Cardiac septum (tissue), 1 donor: ENCODE data around the gene PPFIBP2. TPM values are rescaled to one million over a fixed set of nuclear protein-coding genes. Genes with fewer than 3 reads are reported as not detected.
"Not testable (repeated sequence)": the region's sequence is repeated elsewhere in the genome, so short reads cannot be mapped to it uniquely, and the experiment has no call there.

Experiments
- DNase-seq: peaks from one replicate; pipeline ENCODE4 v3.0.0-alpha.2; 2020; ENCODE audit warnings: low spot score
- intact Hi-C: fragments of 100-400 bp; cut with DNase I; formaldehyde crosslinking; loops from one replicate; pipeline ENCODE4 v1.14.0; 2022
- total RNA-seq: library from RNA; stranded (reverse); fragmentation: NEBNext Ultra II Directional; extraction: Animal tissue kit (Norgen Biotek cat#: 25700); gene quantifications from one replicate; pipeline ENCODE4 v1.2.1, GENCODE V29; 2021
- donor health status: DM: no; HTN: no; CAD: no.

PPFIBP2 gene
- total RNA-seq, 1 donor from 2014 or later = 14.9 TPM

DNA sequence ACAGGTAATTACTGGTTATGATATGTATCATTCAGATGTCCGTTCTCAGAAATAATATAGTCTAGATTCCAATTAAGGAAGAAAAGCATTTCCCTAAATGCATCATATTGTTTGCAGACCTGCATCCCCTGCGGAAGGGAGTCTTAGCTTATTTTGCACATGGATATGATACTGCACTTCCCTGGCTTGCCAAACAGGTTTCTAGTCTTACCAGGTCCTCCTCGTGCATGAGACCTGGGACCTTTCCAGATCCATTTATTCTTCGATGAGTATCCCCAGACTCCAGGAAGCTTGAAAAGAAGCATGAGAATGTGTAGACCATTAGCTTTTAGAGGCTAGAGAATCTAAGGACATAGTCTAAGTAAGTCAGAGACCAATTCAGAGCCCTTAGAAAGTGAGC, 128.9 kb downstream of the PPFIBP2 start:
- no peak for DNase-seq
- intact Hi-C loops = no loop called here

DNA sequence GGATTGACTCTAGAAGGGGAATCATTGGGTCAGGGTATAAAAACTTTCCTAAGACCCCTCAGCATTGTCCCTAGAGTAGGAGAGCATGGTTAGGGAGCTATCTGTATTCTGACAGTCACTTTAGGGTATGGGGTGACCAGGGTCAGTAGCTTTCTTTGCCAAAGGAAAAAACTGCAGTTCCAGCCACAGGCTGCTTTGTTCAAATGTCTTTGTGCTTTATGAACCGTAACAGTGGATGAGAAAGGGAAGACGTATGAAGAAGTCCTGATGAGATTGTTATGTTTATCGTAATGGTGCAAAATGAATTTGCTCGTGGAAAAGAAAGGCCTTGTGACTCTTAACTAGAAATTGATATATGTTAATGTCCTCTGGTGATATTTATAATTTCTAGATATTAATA, 129.5 kb downstream of the PPFIBP2 start:
- DNase-seq = no peak
- intact Hi-C loops = no loop called here

DNA sequence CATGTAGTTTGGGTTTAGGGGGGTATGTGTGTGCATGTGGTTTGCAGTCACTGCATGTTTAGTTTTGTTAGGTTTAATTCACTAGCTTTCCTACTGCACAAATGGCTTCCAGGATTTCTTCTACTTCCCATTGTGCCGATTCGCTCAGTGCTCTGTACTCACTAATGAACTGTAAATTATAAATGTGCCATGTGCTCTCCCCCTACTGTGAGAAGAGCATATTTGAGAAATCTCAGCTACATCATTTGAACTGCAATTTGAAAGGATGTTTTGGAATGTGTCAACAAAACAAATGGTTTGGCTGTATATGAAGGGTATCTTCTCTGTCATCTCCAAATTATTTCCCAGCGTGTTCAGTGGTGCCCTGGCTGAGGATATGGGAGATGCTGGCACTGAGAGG, 131.4 kb downstream of the PPFIBP2 start:
- intact Hi-C loops = no loop called here
- DNase-seq = no peak

DNA sequence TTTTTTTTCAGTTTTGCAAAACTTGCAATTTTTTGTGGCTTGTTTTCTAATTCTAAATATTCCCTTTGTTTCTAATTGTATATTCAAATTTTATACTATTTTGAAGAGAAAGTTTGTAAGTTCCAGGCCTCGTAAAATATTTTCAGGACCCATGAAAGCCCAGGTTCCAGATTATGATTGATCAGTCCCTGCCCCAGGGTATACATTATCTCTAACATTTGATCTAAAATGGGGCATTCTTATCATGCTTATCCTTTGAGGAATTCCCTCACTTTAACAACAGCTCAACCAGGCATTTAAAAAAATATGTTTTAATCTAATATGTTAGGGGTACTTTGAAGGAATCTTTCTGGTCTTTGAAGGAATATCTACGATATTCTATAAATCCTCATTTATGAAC, 133.1 kb downstream of the PPFIBP2 start:
- no peak for DNase-seq
- intact Hi-C loops = no loop called here

DNA sequence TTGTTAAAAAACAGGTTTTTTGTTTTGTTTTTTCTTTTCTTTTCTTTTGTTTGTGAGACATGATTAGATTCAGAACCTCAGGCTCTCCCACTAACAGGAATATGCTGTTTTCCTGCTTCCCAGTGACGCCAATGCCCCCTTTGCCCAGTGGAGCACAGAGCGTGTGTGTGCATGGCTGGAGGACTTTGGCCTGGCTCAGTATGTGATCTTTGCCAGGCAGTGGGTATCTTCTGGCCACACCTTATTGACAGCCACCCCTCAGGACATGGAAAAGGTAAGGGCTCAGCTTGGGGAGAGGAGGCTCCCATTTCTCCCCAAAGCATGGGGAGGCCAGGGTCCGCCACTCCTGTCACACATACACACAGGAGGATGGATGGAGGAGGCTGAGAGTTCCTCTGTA, 134.5 kb downstream of the PPFIBP2 start:
- no peak for DNase-seq
- intact Hi-C loops = no loop called here

DNA sequence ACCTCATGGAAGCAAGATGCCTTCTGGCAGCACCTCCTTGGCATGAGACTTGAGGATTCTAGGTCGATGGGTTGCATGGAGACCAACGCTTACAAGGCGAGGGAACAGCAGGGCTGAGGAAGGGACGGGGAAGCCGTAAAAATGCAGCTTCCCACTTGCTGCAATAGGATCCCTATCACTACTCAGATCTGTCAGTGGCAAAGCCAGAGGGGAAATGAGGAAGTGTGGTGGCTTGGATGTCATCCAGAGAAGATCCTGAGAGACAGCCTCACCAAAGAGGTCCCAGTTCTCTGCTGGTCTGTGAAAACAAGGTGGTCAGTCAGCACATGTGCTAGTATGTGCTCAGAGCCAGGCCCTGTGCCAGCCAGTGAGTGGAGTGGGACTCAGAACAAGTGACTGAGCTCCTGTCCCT, 137.3 kb downstream of the PPFIBP2 start:
- no peak for DNase-seq
- intact Hi-C loops = loop anchor here (10.0 kb wide), 1 partner anchor 206 kb away; no protein-coding TSS in a partner anchor

DNA sequence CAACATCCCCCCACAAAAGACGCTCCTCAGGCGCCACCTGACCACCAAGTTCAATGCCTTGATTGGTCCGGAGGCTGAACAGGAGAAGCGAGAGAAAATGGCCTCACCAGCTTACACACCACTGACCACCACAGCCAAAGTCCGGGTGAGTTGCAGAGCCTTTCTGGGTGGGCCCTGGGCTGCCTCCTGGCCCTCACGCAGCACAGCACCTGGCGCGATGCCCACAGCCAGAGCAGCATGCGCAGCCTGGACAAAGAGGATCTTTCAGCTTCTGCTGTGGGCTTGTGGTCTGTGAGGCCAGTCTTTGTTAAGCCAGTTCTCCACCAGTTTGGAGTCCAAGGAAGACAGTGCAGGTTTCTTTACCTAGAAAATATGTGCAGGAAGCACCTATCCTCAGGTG, 137.9 kb downstream of the PPFIBP2 start:
- intact Hi-C loops = loop anchor here (10.0 kb wide), 1 partner anchor 207 kb away; no protein-coding TSS in a partner anchor
- DNase-seq = no peak

DNA sequence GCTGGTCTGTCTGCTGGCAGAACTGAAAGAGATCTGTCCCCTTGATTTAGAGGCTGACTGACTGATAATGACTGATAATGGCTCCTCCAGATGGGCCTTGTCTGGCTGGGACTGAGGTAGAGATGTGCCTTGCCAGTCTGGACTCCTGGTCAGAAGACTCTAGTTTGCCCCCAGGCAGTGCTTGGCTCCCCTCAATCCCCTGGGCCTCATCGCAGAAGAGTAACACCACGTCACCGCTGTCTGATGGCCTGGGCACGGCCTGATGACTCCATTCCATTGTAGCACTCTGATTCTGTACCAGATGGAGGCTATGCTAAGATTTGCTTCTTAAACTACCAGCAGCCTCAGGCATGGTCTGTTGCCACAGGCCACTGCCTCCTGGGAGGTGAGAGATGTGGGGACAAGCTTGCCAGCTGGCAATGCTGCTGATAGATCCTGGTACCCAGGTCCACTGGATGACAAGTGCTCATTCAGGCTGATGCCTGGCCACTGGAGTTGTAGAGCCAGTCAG, 140.5 kb downstream of the PPFIBP2 start:
- intact Hi-C loops = loop anchor here (10.0 kb wide), 1 partner anchor 209 kb away; no protein-coding TSS in a partner anchor
- DNase-seq = no peak

DNA sequence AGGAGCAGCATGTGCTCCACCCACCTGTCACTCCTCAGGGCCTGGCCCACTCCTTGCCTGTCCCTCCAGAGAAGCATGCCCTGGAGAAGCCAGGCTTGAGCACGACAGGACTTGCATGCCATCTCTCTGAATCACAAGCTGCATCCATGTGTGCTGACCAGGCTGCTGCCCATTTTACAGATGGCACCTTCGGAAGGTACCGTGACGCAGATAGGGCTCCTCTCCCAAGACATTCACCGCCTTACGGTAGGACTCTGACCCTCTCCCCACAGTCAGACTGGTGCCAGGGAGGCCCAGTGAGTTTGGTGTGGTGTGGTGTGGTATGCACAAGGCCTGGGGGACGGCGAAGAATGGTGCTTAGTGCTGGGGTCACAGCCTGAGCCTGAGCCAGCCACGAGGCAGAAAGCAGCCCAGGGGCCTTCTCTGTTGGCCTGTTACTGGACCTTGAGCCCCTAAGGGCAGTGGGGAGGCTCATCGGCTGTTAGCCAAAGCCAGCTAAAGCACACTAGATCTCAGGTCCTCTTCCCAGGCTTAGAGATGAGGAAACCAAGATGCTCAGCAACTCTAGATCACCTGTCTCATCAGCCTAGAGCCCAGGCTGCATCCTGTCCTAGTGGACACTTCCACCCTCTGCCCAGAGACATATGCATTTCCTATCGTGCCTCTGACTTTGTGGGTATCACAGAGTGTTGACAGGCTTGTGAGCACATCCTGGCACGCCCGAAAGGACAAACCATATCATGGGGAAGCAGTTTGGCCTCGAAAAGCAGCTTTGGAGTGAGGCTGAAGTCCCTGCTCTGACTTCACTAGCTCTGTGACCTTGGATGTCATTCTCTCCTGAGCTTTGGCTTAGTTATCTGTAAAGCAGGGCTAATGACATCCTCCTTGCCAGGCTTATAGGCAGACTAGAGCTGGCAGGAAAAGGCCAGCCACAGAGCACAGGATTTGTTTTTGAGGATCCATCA, 141.7 kb downstream of the PPFIBP2 start:
- DNase-seq = no peak
- intact Hi-C loops = loop anchor here (5.0 to 10.0 kb wide), 2 partner anchors 143 to 211 kb away; partner anchors contain the start of gene PPFIBP2

DNA sequence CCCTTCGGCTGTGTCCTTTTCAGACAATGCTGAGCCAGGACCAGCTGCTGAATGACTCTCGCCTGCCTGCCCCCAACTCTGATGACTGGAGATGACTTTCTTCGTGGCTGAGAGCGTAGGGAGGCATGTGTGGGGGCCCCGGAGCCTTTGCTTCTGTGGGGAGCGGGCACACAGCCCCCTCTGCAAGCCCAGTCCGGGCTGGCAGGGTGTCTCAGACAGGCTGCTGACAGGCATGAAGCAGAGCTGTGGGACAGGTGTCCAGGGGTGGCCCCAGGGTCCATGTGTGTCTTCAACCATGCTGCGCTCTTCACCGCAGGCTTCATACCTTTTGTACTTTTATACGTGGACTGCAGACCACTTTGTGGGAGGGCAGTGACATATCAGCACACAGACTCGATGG, 142.9 kb downstream of the PPFIBP2 start:
- no peak for DNase-seq
- intact Hi-C loops = loop anchor here (1.0 to 10.0 kb wide), 3 partner anchors 85 to 212 kb away; partner anchors contain the start of gene PPFIBP2

DNA sequence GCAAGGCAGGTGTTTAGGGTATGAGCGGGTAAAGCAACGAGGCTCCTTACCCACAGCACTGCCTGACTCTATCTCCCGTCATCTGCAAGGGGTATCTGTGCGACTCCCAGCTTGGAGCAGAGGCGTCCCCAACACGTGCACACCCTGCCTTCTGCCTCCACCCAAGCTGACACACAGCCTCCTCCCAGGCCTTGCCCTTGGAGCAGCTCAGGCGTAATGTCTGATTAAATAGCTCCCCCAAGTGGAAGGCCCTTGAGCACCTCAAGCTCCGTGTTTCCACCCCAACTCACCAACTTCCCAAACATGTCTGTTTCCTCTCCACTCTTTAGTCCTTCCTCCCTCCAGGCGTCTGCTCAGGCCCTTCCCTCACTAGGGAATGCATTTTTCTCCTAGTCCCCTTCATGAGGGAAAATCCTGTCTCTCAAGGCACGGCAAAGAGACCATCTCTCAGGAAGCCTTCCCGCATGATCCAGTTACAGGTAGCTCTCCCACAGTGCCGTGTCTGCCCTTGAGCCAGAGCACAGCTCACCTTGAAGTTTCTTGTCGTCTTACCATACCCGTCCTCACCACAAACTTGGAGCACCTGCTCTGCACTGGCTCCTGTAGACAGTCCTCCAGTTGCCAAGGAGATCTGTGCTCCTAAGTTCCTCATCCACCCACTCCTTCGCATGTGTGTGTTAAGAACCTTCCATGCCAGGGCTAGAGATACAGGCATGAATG, 143.7 kb downstream of the PPFIBP2 start:
- no peak for DNase-seq
- intact Hi-C loops = loop anchor here (1.0 to 10.0 kb wide), 3 partner anchors 86 to 213 kb away; partner anchors contain the start of gene PPFIBP2

DNA sequence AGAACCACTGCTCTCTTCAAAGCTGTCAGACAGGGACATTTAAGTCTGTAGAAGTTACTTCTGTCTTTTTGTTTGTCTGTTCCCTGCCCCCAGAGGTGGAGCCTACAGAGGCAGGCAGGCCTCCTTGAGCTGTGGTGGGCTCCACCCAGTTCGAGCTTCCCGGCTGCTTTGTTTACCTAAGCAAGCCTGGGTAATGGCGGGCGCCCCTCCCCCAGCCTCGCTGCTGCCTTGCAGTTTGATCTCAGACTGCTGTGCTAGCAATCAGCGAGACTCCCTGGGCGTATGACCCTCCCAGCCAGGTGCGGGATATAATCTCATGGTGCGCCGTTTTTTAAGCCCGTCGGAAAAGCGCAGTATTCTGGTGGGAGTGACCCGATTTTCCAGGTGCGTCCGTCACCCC, 149.7 kb downstream of the PPFIBP2 start:
- DNase-seq, intact Hi-C loops: not testable (repeated sequence)

DNA sequence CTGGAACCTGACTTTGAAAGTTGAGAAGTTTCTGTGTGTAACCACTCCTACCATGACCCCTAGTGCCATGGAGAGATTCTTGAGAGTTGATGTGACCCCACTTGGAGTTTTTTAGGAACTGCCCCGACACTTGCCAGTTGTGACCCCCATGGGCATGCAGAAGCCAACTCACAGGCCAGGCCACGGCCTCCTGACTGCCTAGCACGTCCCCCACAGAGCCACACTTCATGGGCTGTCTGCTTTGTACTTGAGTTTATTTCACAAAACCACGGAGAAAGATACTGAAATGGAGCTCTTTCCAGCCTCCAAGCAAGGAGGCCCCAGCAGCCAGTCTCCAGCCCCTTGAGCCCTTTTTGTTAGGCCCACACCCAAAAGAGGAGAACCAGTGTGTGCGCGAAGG, 151.1 kb downstream of the PPFIBP2 start:
- no peak for DNase-seq
- intact Hi-C loops = loop anchor here (2.0 kb wide), 1 partner anchor 94 kb away; no protein-coding TSS in a partner anchor

DNA sequence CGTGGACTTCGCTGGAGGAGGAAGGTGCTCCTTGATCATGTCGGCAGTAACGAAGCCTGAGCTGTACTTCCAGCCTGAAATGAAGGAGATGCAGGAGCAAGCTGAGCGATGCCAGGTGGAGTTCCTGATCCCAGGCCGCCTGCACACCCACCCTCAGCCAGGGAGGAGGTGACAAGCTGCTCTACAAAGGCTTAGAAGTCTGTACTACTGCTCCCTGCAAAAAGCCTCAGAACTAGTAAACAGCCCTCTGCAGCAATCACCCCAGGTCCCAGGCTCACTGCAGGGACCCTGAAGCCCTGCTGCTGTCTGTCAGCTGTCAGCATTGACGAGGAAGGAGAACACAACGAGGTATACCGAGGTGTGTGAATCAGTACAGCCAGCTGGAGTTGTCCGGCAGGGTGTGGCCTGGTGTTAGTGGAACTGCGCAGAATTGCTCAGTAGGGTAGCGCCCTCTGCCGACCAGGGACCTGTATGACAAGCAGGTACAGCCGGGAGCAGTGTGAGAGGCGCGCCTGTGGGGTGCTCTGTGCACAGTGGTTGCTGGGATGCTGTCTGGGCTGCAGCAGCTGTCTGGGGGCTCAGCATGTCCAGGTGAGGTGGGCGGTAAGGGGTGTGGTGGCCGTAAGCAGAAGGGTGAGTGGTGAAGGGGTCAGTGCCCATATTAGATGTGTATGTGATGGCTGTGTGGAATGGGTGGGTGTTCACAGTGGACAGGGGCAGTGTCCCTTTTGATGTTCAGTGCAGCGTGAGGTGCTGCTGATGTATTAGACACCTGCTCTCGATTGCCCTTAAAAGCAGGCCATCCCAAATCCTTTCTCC, 151.9 kb downstream of the PPFIBP2 start:
- DNase-seq = peak; percentile 89
- intact Hi-C loops = loop anchor here (2.0 kb wide), 1 partner anchor 95 kb away; no protein-coding TSS in a partner anchor

DNA sequence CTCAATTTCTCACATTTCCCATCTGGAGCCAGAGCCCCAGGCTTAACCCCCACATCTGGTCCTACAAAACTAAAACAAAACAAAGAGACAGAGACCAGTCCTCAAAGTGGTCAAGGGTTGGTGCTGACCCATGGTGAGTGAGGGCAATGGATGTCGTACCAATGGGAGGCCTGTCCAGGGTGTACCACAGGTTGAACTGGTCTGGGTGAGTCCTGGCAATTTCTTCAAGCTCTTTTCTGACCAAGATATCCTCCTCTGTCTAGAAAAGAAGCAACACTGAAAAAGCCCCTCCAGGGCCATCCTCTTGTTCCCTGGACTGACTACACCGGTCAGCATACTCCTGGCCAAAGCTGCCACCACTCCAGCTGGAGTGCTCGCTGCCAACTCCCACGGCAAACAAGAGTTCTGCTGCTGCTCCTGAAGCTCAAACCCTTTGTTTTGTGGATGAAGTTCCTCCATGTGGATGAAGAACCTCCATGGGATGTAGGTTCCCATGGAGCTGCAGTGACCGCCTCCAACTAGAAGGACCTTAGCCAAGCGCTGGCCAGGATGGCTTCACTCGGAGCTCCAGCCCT, 152.6 kb downstream of the PPFIBP2 start:
- intact Hi-C loops = no loop called here
- DNase-seq = no peak

DNA sequence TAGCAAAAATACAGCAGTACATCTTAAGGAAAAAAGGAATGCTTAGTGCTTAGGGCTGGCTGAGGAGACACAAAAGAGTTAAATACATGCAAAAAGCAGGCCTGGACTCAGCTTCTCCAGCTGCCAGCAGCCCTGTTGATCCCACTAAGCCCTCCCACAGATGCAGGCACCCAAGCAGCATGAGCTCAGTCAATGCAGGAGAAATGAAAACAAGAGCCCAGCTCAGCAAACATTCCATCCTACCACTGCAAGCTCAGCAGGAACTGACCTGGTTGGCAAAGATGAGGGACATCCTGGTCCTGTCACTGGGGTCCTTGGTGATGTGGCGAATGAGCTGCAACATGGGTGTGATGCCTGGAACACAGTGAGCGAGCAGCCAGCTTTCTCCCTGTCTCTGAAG, 153.7 kb downstream of the PPFIBP2 start:
- intact Hi-C loops = no loop called here
- no peak for DNase-seq

DNA sequence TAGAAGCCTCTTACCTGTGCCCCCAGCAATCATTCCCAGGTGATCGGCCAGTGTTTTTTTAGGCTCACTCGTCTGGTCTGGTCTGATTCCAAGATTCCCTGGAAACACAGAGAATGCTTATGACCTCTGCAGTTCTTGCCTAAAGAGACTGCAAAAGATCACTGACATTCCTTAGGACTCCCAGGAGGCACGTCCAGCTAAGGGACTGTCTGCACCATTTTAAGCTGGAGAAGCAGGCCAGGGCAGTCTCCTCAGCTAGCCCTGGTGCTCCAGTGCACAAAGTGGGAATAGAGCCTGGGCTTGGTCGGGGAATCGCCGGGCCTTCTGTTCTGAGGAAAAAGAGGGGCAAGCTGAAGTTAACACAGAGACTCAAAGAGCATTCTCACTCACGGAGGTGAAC, 154.7 kb downstream of the PPFIBP2 start:
- intact Hi-C loops = no loop called here
- no peak for DNase-seq

DNA sequence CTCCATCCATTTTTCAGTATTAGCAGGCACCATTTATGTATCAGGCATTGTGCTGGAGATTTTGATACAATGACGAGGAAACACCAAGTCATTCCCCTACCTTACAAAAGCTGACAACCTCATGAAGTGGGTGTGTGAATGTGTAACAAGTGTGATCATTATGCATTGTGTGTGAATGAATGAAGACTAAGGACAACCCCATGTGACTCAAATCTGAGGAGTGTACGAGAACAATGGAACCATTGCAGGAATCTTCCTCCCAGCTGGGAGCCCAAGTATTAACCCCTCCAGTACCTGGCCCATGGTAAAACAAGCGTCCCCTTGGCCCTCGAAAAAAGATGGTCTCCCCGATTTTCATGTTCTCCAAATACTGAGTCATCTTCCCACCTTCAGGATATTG, 155.1 kb downstream of the PPFIBP2 start:
- intact Hi-C loops = no loop called here

DNA sequence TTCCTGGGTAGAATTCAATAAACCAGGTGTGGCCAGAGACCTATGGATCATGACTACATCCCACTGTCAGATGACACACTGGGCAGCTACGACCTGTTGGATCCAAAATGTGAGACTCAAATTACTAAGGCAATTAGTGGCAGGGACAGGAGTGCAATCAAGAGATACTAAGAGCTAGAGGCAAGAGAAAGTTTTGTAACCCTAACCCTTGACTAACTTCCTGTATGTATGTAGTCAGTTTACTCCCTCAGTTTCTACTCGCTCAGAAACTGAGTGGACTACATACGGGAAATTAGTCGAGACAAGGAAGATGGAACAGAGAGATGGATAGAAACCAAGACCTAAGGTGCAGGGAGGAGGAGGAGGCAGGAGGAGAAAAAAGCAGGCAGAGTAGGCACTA, 156.8 kb downstream of the PPFIBP2 start:
- DNase-seq = no peak
- intact Hi-C loops = no loop called here

More for the DNA sequence above, 155.1 kb downstream of the PPFIBP2 start:
- no peak for DNase-seq
